HFF-Myc (cell line): ENCODE results near the gene VWDE.
A peak's percentile ranks its signal among the peaks of the same experiment; 100 is the strongest.

Experiments
- DNase-seq: peaks from one replicate; pipeline ENCODE4 v3.0.0-alpha.2; 2011; ENCODE audit warnings: low read depth; ENCODE audit errors: extremely low read depth
- H3K4me3 ChIP-seq: replicated peaks from 2 replicates; pipeline ENCODE4 v1.5.1; 2011; ENCODE audit warnings: low read depth, mild to moderate bottlenecking, control low read depth, low read length
- TF ChIP-seq, protein P1 (sequence below): IDR thresholded peaks from 2 replicates; pipeline ENCODE4 v1.5.1; 2012; ENCODE audit warnings: mild to moderate bottlenecking, low read depth, low read length, control low read depth; ENCODE audit errors: missing control alignments

VWDE gene

GRCh38 chr7:12434012-12434642, 30.5 kb upstream of the VWDE start:
- DNase-seq, result no peak

GRCh38 chr7:12431886-12432556, 28.4 kb upstream of the VWDE start:
- no peak overlapping the region for H3K4me3 ChIP-seq
- TF ChIP-seq, protein P1, sequence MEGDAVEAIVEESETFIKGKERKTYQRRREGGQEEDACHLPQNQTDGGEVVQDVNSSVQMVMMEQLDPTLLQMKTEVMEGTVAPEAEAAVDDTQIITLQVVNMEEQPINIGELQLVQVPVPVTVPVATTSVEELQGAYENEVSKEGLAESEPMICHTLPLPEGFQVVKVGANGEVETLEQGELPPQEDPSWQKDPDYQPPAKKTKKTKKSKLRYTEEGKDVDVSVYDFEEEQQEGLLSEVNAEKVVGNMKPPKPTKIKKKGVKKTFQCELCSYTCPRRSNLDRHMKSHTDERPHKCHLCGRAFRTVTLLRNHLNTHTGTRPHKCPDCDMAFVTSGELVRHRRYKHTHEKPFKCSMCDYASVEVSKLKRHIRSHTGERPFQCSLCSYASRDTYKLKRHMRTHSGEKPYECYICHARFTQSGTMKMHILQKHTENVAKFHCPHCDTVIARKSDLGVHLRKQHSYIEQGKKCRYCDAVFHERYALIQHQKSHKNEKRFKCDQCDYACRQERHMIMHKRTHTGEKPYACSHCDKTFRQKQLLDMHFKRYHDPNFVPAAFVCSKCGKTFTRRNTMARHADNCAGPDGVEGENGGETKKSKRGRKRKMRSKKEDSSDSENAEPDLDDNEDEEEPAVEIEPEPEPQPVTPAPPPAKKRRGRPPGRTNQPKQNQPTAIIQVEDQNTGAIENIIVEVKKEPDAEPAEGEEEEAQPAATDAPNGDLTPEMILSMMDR, result no peak
- no peak for DNase-seq

More at GRCh38 chr7:12434012-12434642, 30.5 kb upstream of the VWDE start:
- TF ChIP-seq, protein P1, result peak; percentile 30
- H3K4me3 ChIP-seq, result no peak overlapping the region

DNA sequence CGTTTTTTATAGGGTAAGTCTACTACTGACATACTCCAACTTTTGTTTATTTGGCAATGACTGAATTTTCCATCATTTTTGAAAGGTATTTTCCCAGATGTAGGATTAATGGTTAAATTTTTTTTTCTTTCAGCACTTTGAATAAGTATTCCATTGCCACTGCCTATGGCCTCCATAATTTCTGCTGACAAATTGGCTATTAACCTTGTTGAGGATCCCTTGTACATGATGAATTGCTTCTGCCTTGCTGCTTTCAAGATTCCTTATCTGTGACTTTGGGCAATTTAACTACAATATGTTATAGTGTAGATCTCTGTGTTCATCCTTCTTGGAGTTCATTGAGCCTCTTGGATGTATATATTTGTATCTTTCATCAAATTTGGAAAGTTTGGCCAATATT, 21.6 kb upstream of the VWDE start:
- DNase-seq, result no peak
- no peak overlapping the region for H3K4me3 ChIP-seq
- TF ChIP-seq, protein P1, result no peak

- no peak for DNase-seq
These were observed 20.5 kb upstream of the VWDE start for GRCh38 chr7:12423997-12424745.

GRCh38 chr7:12423355-12423996, 19.8 kb upstream of the VWDE start:
- TF ChIP-seq, protein P1, result no peak
- no peak overlapping the region for H3K4me3 ChIP-seq
- peak; percentile 20 for DNase-seq

More at GRCh38 chr7:12423997-12424745, 20.5 kb upstream of the VWDE start:
- TF ChIP-seq, protein P1, result no peak
- H3K4me3 ChIP-seq, result no peak overlapping the region

GRCh38 chr7:12422554-12423320, 19.1 kb upstream of the VWDE start:
- no peak for DNase-seq
- H3K4me3 ChIP-seq, result no peak overlapping the region
- TF ChIP-seq, protein P1, result no peak
